ENCODE data around the gene TBC1D22A. TPM values are rescaled to one million over a fixed set of nuclear protein-coding genes. Genes with fewer than 3 reads are reported as not detected.

TBC1D22A gene
- total RNA-seq, 1 experiment from 2014 or later = 20.9 TPM

- TF ChIP-seq YY1 (IDR thresholded peaks at IDR 0.05; ENCODE audit: extremely low read depth, insufficient replicate concordance, low read depth, low read length) (peak; percentile 33), EGR1 (IDR thresholded peaks at IDR 0.05; ENCODE audit: low read depth) (no peak), JUND (IDR thresholded peaks at IDR 0.05) (peak; percentile 79)
Measured at GRCh38 chr22:47129902-47130635, 367.6 kb downstream of the TBC1D22A start (continued).

DNA sequence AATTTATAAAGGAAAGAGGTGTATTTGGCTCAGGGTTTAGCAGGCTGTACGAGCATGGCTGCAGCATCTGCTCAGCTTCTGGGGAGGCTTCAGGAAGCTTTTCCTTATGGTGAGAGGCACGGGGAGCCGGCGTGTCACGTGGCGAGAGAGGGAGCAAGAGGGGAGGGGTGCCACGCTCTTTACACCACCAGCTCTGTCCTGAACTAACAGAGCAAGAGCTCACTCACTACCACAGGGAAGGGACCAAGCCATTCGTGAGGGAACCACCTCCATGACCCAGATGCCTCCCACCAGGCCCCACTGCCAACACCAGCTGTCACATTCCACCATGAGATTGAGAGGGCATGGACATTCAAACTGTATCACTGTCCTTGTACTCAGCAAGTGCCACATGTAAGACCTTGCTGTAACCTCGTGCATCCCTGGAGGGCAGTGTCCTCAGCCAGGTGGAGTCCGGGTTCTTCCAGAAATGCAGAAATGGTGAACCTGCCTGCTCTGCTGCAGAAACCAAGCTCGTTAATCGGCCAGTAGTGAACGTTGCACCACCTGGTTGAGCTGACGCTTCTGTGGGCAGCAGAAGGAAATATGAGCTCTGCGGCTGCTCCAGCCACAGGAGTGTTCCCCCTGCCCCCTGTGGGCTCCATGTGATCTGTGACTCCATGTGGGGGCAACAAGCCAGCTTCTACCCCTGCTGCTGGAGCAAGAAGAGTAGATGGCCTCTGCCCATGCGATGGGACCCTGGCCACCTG lies 368.6 kb downstream of the TBC1D22A start:
- intact Hi-C loops (cut with micrococcal nuclease) = no loop called here
- no peak for DNase-seq (ENCODE audit: low read depth, low spot score)
- peak overlapping the region; percentile 77; the same call in 1 of the 2 replicates for H3K4me2 ChIP-seq (ENCODE audit: low read length)
- peak overlapping the region; percentile 79; the same call in 1 of the 2 replicates for H3K27ac ChIP-seq (ENCODE audit: low read depth, low read length)
- H4K20me1 ChIP-seq (ENCODE audit: insufficient read depth) = no peaks in the 10 kb centered on the region
- H3K36me3 ChIP-seq (ENCODE audit: control insufficient read depth in 1 of 2, insufficient read depth in 2 of 2, low read length in 2 of 2) = no peaks in the 10 kb centered on the region
- no peak for ATAC-seq
- POLR2A ChIA-PET = no interaction called here
- H3K9me3 ChIP-seq (ENCODE audit: control insufficient read depth in 1 of 2, insufficient read depth in 1 of 2, low read depth in 1 of 2, low read length in 2 of 2) = no peaks in the 10 kb centered on the region
- H3K4me1 ChIP-seq (ENCODE audit: control insufficient read depth in 1 of 2, insufficient read depth in 2 of 2, low read length in 2 of 2) = peaks cover 22 to 34% of the 10 kb centered on the region in 2 experiments
- H3K9ac ChIP-seq (ENCODE audit: low read length) = peak overlapping the region; percentile 63
- no peaks in the 10 kb centered on the region for H3K27me3 ChIP-seq (ENCODE audit: insufficient read depth, low read length)
- no peak overlapping the region for H2AFZ ChIP-seq (ENCODE audit: low read depth, low read length, poor library complexity, severe bottlenecking)
- H3K9me2 ChIP-seq (ENCODE audit: insufficient read depth) = no peaks in the 10 kb centered on the region
- CTCF ChIA-PET = no interaction called here
- no peak for TF ChIP-seq SRF (IDR thresholded peaks at IDR 0.05; ENCODE audit: low read depth)
- TF ChIP-seq EZH2phosphoT487 (IDR thresholded peaks at IDR 0.05; ENCODE audit: borderline replicate concordance) = no peak
- no peak for TF ChIP-seq ZNF274 (IDR thresholded peaks at IDR 0.05; ENCODE audit: low read depth, low read length)
- no peak for TF ChIP-seq ZBTB33 (IDR thresholded peaks at IDR 0.05; ENCODE audit: extremely low read depth, insufficient replicate concordance, low read length)
- TF ChIP-seq JUND (IDR thresholded peaks at IDR 0.05) = no peak
- no peak for TF ChIP-seq RAD21 (IDR thresholded peaks at IDR 0.05; ENCODE audit: low read depth)
- no peak for TF ChIP-seq ZFX (IDR thresholded peaks at IDR 0.05)
- TF ChIP-seq EZH2 (IDR thresholded peaks at IDR 0.05) = no peak
- TF ChIP-seq CEBPB (IDR thresholded peaks at IDR 0.05; ENCODE audit: low read depth) = no peak
- no peak for TF ChIP-seq ELF1 (IDR thresholded peaks at IDR 0.05; ENCODE audit: borderline replicate concordance, low read depth)
- no peak for TF ChIP-seq SP1 (IDR thresholded peaks at IDR 0.05; ENCODE audit: low read depth)
- no peak for TF ChIP-seq POLR2A (IDR thresholded peaks at IDR 0.05; ENCODE audit: borderline replicate concordance, extremely low read depth, insufficient read depth, insufficient read length)
- TF ChIP-seq CTCF (IDR thresholded peaks at IDR 0.05 in 2 of 3, conservative IDR thresholded peaks at IDR 0.05 in 1 of 3; ENCODE audit: borderline replicate concordance in 1 of 3, insufficient read depth in 1 of 3, low read depth in 2 of 3, low read length in 2 of 3) = no peak
- TF ChIP-seq POLR2AphosphoS5 (IDR thresholded peaks at IDR 0.05; ENCODE audit: low read depth, low read length) = no peak
- no peak for TF ChIP-seq EGR1 (IDR thresholded peaks at IDR 0.05; ENCODE audit: low read depth)
- TF ChIP-seq TCF7L2 (IDR thresholded peaks at IDR 0.05; ENCODE audit: borderline replicate concordance, extremely low read depth, insufficient read depth, insufficient read length) = no peak
- RAD21 ChIA-PET (ENCODE audit: low non-redundant PET in 1 of 2, low total read pairs in 2 of 2, uncharacterized antibody in 2 of 2, unreplicated experiment in 2 of 2) = no interaction called here
- BruUV-seq (replicated peaks) = no TSS peak
- no peaks in the 10 kb centered on the region for H3K79me2 ChIP-seq (ENCODE audit: insufficient read depth, low read length)
- H3K4me3 ChIP-seq (replicated peaks in 1 of 2; ENCODE audit: low read depth in 1 of 2, low read length in 2 of 2) = no peak overlapping the region
